ENCODE results near the gene RBM26.

The RBM26 gene

DNA sequence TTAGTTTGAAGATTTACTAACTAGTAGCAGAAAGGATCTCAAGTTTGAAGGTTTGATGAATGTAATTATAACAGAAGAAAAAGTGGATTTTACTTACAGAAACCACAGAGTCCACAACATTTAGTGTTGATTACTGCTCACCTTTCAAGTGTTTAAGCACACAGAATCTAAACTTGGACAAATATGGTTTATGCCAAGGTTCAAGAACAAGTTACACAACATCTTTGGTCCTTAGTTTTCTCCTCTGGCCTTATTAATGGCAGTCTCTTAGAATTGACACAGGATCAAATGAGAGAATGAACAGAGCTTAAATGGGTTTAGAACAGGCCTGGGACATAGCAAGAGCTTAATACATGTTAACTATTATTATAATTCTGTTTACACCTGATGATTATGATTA, 133.0 kb downstream of the RBM26 start:
- DNase-seq (ENCODE audit: low read depth) = no peak

DNA sequence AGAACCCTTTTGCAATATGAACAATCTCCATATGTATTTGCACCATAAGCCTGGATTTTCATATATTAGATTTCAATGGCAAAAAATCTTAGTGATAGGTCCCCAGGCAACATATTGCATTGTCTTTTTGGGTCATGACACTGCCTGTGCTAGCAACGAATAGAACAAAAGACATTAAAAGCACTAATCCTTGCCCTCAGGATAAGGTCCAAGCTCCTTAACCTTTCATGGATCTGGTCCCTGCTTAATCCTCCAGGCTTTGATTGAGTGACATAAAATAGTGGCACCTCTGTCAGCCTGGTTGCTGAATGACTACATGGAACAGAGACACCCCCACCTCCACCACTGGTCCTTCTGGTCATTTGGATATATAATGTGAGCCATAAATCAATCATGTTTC, 134.4 kb downstream of the RBM26 start:
- no peak for DNase-seq (ENCODE audit: low read depth)

DNA sequence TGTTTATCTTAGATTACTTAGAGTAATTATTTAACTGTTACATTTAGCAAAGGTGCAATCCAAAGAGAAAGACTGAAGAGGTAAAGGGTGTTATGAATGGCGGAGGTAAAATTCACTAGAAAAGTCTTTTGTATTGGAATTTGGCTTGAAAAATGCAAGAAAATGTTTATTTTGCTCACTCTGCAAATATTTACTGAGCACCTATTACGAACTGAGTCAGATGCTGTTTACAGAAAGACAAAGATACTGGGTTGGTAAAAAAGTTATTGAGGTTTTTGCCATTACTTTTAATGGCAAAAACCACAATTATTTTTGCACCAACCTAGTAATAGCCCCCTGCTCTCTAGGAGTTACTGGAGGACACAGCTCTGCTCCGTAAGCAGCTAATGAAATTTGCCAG, 135.2 kb downstream of the RBM26 start:
- DNase-seq (ENCODE audit: low read depth) = no peak

All from GM04503 (cell line).